Osteocyte (in vitro differentiated cells): ENCODE data around the gene NEK10. TPM values are rescaled to one million over a fixed set of nuclear protein-coding genes. Genes with fewer than 3 reads are reported as not detected.

Source experiments
- DNase-seq: peaks from one replicate; pipeline ENCODE4 v3.0.0; 2021; ENCODE audit warnings: mixed read lengths; ENCODE audit not compliant: unreplicated experiment; ENCODE audit errors: extremely low spot score
- H3K27ac Mint-ChIP-seq: one replicate; pipeline ENCODE4 v1.8.0; 2021; ENCODE audit warnings: mild to moderate bottlenecking, mixed read lengths; ENCODE audit not compliant: unreplicated experiment
- H3K27me3 Mint-ChIP-seq: one replicate; pipeline ENCODE4 v1.8.0; 2021; ENCODE audit warnings: mixed read lengths; ENCODE audit not compliant: unreplicated experiment
- H3K36me3 Mint-ChIP-seq: one replicate; pipeline ENCODE4 v1.8.0; 2021; ENCODE audit warnings: mixed read lengths; ENCODE audit not compliant: unreplicated experiment
- H3K4me1 Mint-ChIP-seq: one replicate; pipeline ENCODE4 v1.8.0; 2021; ENCODE audit warnings: mixed read lengths; ENCODE audit not compliant: unreplicated experiment
- H3K4me3 Mint-ChIP-seq: one replicate; pipeline ENCODE4 v1.8.0; 2021; ENCODE audit warnings: mild to moderate bottlenecking, moderate library complexity, mixed read lengths; ENCODE audit not compliant: unreplicated experiment
- H3K9me3 Mint-ChIP-seq: one replicate; pipeline ENCODE4 v1.8.0; 2021; ENCODE audit warnings: mixed read lengths; ENCODE audit not compliant: unreplicated experiment
- total RNA-seq: library from RNA; stranded (reverse); gene quantifications from 2 replicates; pipeline ENCODE4 v1.2.1, GENCODE V29; 2021
- TF ChIP-seq, protein P1 (sequence below): fragments of 200-600 bp; sonication (generic); IDR thresholded peaks from 2 replicates; pipeline ENCODE4 v1.5.0; 2021; ENCODE audit warnings: antibody characterized with exemption, mild to moderate bottlenecking, moderate library complexity

Gene NEK10
- total RNA-seq, 1 donor from 2014 or later: 6.8 TPM

DNA sequence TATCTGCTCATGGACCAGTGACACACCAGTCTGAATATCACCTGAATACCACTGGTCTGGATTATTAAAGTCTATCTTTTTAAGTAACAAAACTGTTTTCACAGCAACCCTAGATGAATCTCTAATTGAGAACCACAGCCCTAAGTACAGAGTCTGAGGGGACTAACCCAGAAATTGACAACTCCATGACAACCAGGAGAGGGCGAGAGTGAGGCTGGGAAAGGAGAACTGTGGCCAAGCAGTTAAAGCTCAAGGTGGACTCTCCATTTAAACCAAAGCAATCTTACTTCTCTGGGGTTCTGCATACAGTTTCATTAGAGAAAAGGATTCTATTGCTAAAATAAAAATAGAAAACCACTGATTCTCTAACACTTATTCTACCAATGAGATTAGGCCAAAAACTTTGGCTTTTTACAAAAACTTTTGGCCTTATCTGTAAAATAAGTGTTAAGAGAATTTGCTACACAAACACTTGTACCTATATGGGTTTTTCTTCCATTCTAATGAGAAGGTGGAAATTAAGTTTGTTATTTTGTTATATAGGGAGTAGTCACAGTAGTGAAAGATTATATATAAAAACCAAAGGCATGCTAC is 11.4 kb downstream of the NEK10 start:
- Mint-ChIP-seq H3K4me3 (no peak overlapping the region), H3K27me3 (no peaks in the 10 kb centered on the region), H3K9me3 (no peaks in the 10 kb centered on the region), H3K4me1 (peaks cover 48% of the 10 kb centered on the region), H3K27ac (no peak overlapping the region), H3K36me3 (no peaks in the 10 kb centered on the region)
- DNase-seq: no peak
- TF ChIP-seq, protein P1, sequence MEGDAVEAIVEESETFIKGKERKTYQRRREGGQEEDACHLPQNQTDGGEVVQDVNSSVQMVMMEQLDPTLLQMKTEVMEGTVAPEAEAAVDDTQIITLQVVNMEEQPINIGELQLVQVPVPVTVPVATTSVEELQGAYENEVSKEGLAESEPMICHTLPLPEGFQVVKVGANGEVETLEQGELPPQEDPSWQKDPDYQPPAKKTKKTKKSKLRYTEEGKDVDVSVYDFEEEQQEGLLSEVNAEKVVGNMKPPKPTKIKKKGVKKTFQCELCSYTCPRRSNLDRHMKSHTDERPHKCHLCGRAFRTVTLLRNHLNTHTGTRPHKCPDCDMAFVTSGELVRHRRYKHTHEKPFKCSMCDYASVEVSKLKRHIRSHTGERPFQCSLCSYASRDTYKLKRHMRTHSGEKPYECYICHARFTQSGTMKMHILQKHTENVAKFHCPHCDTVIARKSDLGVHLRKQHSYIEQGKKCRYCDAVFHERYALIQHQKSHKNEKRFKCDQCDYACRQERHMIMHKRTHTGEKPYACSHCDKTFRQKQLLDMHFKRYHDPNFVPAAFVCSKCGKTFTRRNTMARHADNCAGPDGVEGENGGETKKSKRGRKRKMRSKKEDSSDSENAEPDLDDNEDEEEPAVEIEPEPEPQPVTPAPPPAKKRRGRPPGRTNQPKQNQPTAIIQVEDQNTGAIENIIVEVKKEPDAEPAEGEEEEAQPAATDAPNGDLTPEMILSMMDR: peak; percentile 57

DNA sequence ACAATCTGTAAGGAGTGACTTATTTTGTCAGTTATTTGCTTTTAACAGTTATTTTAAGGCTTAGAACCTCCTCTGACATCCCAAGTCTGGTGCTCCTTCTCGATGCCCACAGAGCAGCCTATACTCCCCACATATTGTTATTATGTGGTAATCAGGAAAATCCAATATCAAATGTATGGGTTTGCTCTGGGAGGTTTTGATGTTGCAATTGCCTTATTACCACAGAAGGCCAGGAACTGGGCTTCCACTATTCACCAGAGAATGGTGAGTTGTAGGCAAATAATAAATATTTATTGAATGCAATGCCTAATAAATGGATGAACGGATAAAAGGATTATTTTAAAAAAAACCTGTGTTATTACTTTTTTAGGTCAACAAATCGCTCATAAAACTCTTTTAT is 12.2 kb downstream of the NEK10 start:
- no peak overlapping the region for H3K27ac Mint-ChIP-seq
- no peak for DNase-seq
- H3K4me3 Mint-ChIP-seq: no peak overlapping the region
- TF ChIP-seq, protein P1: no peak
- H3K27me3 Mint-ChIP-seq: no peaks in the 10 kb centered on the region
- peaks cover 2% of the 10 kb centered on the region for H3K36me3 Mint-ChIP-seq
- H3K9me3 Mint-ChIP-seq: no peaks in the 10 kb centered on the region
- H3K4me1 Mint-ChIP-seq: peaks cover 45% of the 10 kb centered on the region

DNA sequence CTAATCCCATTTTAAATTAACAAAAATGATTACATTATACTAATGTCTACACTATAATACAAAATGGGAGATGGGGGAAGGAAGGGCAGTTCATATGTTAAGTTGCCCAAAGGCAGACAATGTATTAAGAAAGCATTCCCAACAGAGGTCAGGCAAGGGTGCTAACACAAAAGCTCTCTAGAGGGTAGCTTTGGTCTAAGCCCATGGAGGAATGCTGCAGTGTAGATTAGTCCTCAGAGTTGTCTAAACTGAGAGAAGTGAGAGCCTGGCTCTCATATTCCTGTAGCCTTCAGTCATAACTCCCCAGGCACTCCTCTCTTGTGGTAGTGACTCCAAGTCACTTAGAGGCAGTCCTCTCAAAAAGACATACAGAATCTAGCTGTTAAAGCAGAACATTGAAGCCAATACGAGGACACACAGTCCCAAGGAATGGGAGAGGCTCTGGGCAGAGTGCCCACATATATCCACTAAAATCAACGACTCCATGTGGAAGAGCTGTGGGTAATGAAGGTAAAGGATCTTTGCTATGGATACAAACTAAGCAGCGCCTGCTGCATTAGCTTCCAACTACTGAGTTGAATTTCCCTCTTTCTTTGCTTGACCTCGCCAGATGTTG is 14.5 kb downstream of the NEK10 start:
- Mint-ChIP-seq H3K36me3 (peaks cover 5% of the 10 kb centered on the region), H3K4me3 (no peak overlapping the region), H3K4me1 (peaks cover 29% of the 10 kb centered on the region), H3K27me3 (no peaks in the 10 kb centered on the region), H3K9me3 (no peaks in the 10 kb centered on the region), H3K27ac (no peak overlapping the region)
- TF ChIP-seq, protein P1: no peak
- no peak for DNase-seq

DNA sequence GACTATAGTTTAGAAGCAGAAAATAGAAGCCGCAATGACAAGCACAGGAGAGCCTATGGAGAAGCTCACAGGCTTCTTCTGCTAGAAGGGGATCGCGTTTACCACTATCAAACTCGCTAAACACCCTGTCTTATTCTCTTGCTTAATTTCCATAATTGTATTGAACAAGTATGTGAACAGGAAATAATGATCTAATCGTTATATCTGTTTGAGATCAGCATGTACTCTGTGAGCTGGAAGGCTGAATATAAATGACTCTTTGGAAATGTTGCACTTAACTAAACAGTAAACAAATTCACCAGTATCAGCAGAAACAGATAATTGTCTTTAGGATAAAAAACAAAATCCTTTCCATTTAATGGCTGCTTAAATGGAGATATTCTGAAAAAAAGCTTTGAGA is 15.0 kb downstream of the NEK10 start:
- H3K4me3 Mint-ChIP-seq: no peak overlapping the region
- H3K27ac Mint-ChIP-seq: no peak overlapping the region
- DNase-seq: no peak
- peaks cover 8% of the 10 kb centered on the region for H3K36me3 Mint-ChIP-seq
- TF ChIP-seq, protein P1: no peak
- H3K4me1 Mint-ChIP-seq: peaks cover 24% of the 10 kb centered on the region
- H3K27me3 Mint-ChIP-seq: no peaks in the 10 kb centered on the region
- no peaks in the 10 kb centered on the region for H3K9me3 Mint-ChIP-seq

DNA sequence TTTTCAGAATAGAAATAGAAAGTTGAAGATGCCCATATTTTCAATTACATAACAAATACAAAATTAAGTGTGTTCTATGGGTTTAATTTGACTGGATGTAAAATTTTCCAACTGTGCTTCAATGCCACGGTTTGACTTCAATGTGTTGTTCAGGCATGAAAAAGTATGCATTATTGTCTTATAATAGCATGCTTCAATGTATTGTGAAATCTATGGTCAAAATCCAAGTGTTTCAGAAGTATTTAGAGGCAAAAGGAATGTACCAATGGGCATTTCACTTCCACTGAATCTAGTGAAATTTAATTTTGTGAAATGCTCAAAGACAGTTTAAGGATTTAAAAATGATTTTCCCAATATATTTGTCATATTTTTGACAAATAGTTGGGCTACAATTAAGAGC is 16.0 kb downstream of the NEK10 start:
- H3K9me3 Mint-ChIP-seq: no peaks in the 10 kb centered on the region
- peaks cover 13% of the 10 kb centered on the region for H3K36me3 Mint-ChIP-seq
- TF ChIP-seq, protein P1: no peak
- DNase-seq: no peak
- no peaks in the 10 kb centered on the region for H3K27me3 Mint-ChIP-seq
- H3K4me3 Mint-ChIP-seq: no peak overlapping the region
- no peak overlapping the region for H3K27ac Mint-ChIP-seq
- peaks cover 23% of the 10 kb centered on the region for H3K4me1 Mint-ChIP-seq
